Left ventricle myocardium inferior (tissue), 1 donor: ENCODE measurements around the gene FMN1. TPM values are rescaled to one million over a fixed set of nuclear protein-coding genes. Genes with fewer than 3 reads are reported as not detected.

Experiments
- DNase-seq: peaks from one replicate; pipeline ENCODE4 v3.0.0-alpha.2; 2020
- H3K27ac ChIP-seq: fragments of 200-600 bp; replicated peaks from 2 replicates; pipeline ENCODE4 v1.8.0; 2021
- H3K27me3 ChIP-seq: fragments of 200-600 bp; 2 replicates; pipeline ENCODE4 v1.8.0; 2021; ENCODE audit warnings: low read depth
- H3K36me3 ChIP-seq: fragments of 200-600 bp; 2 replicates; pipeline ENCODE4 v1.8.0; 2021
- H3K4me1 ChIP-seq: fragments of 200-600 bp; 2 replicates; pipeline ENCODE4 v1.8.0; 2021
- H3K4me3 ChIP-seq: fragments of 200-600 bp; 2 replicates; pipeline ENCODE4 v1.8.0; 2021; ENCODE audit warnings: mild to moderate bottlenecking, moderate library complexity
- H3K9me3 ChIP-seq: fragments of 200-600 bp; replicated peaks from 2 replicates; pipeline ENCODE4 v1.8.0; 2021
- intact Hi-C: fragments of 100-400 bp; cut with micrococcal nuclease; formaldehyde crosslinking; loops from one replicate; pipeline ENCODE4 v1.11.0; 2022
- total RNA-seq: library from RNA; stranded (reverse); fragmentation: NEBNext Ultra II Directional; extraction: Animal tissue kit (Norgen Biotek cat#: 25700); gene quantifications from one replicate; pipeline ENCODE4 v1.2.1, GENCODE V29; 2021
- TF ChIP-seq, protein P1 (sequence below): fragments of 200-600 bp; IDR thresholded peaks from 2 replicates; pipeline ENCODE4 v1.8.0; 2021; ENCODE audit warnings: antibody characterized with exemption, mild to moderate bottlenecking, borderline replicate concordance
- donor health status: DM: no; HTN: yes; CAD: no; lungs with severe emphysema.

Gene FMN1
- total RNA-seq, 1 donor from 2014 or later = 4.5 TPM

DNA sequence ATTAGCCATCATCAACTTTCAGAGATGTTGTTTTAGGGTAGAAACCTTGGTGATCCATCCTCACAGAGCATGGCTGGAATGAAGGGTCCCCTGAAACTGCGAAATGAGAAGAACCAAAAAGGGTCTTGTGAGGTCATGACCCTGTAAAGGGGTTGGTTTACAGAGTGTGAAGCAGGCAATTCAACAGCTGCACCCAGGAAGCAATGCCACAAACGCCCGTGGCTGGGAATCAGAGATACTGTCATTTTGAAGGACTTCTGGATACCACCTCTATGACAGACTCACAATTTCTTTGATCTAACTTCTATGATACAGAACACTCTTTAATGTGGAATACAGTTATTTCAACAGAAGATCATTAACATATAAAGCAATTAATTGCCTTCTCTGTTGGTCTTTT, 397.7 kb downstream of the FMN1 start:
- Histone ChIP-seq H3K27me3 (no peaks in the 10 kb centered on the region), H3K27ac (no peak overlapping the region), H3K4me1 (no peaks in the 10 kb centered on the region), H3K4me3 (no peak overlapping the region), H3K36me3 (no peaks in the 10 kb centered on the region), H3K9me3 (no peaks in the 10 kb centered on the region)
- TF ChIP-seq, protein P1, sequence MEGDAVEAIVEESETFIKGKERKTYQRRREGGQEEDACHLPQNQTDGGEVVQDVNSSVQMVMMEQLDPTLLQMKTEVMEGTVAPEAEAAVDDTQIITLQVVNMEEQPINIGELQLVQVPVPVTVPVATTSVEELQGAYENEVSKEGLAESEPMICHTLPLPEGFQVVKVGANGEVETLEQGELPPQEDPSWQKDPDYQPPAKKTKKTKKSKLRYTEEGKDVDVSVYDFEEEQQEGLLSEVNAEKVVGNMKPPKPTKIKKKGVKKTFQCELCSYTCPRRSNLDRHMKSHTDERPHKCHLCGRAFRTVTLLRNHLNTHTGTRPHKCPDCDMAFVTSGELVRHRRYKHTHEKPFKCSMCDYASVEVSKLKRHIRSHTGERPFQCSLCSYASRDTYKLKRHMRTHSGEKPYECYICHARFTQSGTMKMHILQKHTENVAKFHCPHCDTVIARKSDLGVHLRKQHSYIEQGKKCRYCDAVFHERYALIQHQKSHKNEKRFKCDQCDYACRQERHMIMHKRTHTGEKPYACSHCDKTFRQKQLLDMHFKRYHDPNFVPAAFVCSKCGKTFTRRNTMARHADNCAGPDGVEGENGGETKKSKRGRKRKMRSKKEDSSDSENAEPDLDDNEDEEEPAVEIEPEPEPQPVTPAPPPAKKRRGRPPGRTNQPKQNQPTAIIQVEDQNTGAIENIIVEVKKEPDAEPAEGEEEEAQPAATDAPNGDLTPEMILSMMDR = no peak
- DNase-seq = no peak
- intact Hi-C loops = no loop called here

DNA sequence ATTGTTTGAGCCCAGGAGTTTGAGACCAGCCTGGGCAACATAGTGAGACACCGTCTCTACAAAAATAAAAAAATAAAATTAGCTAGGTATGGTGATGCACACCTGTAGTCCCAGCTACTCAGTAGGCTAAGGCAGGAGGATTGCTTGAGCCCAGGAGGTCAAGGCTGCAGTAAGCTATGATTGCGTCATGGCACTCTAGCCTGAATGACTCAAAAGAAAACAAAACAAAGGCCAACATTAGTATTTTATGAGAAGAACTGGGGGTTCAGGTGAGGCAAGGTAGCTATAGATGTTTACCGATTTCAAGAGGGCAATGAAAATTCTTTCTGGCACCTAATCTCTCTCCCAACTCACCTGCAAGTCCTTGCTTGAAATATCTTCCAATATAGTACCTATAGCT, 399.5 kb downstream of the FMN1 start:
- DNase-seq = no peak
- TF ChIP-seq, protein P1 = no peak
- intact Hi-C loops = no loop called here
- Histone ChIP-seq H3K27me3 (no peaks in the 10 kb centered on the region), H3K9me3 (no peaks in the 10 kb centered on the region), H3K4me1 (no peaks in the 10 kb centered on the region), H3K27ac (no peak overlapping the region), H3K4me3 (no peak overlapping the region), H3K36me3 (no peaks in the 10 kb centered on the region)

DNA sequence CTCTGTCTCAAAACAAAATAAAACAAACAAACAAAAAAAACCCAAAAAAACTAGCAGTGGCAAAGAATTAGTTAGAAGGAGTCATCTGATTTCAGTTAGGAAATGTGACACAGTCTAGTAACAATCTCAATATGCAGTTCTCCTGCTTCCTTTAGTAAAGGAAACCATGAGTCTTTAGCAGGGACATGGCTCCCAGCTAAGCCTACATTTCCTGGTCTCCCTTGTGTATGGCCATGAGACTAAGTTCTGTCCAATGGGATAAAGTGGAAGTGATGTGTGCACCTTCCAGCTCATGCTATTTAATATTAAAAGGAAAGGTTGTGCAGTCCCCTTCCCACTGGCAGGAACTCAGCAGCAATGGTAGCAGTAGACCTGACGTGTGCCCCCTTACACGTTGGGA, 402.1 kb downstream of the FMN1 start:
- H3K9me3 ChIP-seq = no peaks in the 10 kb centered on the region
- no peak overlapping the region for H3K27ac ChIP-seq
- TF ChIP-seq, protein P1 = no peak
- intact Hi-C loops = no loop called here
- H3K4me1 ChIP-seq = no peaks in the 10 kb centered on the region
- peaks cover 3% of the 10 kb centered on the region for H3K27me3 ChIP-seq
- DNase-seq = no peak
- no peak overlapping the region for H3K4me3 ChIP-seq
- H3K36me3 ChIP-seq = no peaks in the 10 kb centered on the region

DNA sequence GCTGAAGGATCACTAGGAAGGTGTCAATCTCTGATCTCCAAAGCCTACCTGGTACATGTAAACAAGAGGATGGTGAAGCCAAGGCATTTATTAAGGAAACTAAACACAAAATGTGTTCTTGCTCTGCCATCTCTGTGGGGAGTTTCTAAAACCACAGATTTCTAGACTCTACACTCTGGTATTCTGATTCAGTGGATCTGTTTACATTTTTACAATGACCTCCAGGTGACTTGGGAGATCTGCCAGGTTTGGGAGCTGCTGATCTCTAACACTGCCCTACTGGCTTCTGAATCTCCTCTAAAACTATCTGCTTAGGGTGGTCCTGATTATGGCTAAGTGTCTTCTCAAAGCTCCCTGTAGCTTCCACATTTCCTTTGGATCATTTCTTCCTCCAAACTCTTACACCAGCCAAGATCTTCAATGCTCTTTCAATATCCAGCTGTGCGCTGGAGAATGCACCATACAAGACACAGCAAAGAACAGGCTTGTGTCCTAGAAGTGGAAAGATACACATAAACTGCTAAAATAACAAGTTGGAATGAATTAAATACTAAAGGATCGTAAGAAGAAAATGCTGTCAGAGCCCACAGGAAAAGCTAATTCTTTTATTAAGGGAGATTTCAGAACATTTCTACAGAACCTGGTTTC, 404.0 kb downstream of the FMN1 start:
- Histone ChIP-seq H3K27me3 (peaks cover 3% of the 10 kb centered on the region), H3K27ac (no peak overlapping the region), H3K36me3 (no peaks in the 10 kb centered on the region), H3K4me3 (no peak overlapping the region), H3K9me3 (no peaks in the 10 kb centered on the region), H3K4me1 (no peaks in the 10 kb centered on the region)
- DNase-seq = no peak
- TF ChIP-seq, protein P1 = no peak
- intact Hi-C loops = no loop called here

DNA sequence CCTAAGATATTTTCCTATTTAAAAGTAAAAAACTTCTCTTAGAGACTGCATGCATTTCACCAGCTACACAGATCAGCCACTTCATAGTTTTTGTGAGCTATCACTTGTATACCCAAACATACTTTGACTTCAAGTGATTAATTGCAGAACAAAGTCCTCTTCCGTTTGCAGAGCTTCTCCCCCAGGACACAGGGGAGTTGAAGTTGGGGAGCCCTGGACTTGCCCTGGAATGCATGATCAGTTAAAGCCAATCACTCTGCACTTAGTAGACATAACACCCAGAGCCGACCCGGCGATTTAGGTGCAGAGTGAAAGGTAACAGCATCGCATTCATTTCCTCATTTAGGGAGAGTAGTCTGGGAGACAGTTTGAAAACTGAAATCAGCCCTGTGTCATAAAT, 406.6 kb downstream of the FMN1 start:
- intact Hi-C loops = no loop called here
- DNase-seq = no peak
- Histone ChIP-seq H3K4me1 (no peaks in the 10 kb centered on the region), H3K4me3 (no peak overlapping the region), H3K27me3 (peaks cover 3% of the 10 kb centered on the region), H3K27ac (no peak overlapping the region), H3K9me3 (no peaks in the 10 kb centered on the region), H3K36me3 (no peaks in the 10 kb centered on the region)
- TF ChIP-seq, protein P1 = no peak
